Activated naive CD8-positive, alpha-beta T cell treated with anti-CD3 and anti-CD28 coated beads, Interleukin-2, amount 50 U/mL, for 16 hours (primary cell): Measurements from ENCODE around the gene KLK10.

ENCODE experiments used
- DNase-seq: peaks from one replicate; pipeline ENCODE4 v3.0.0-alpha.2; 2020; ENCODE audit warnings: low read depth, low spot score

Gene KLK10

GRCh38 chr19:51026554-51026831, 7.0 kb upstream of the KLK10 start, which contains the start of gene KLK11:
TSS of gene KLK11 (minus strand) at chr19:51026616. CDS start at chr19:51025631, 985 bp downstream.
- DNase-seq = no peak

- no peak for DNase-seq
Observed at GRCh38 chr19:51025809-51026553, 6.5 kb upstream of the KLK10 start.

- no peak for DNase-seq
Observed at GRCh38 chr19:51025401-51025800, 5.9 kb upstream of the KLK10 start.

GRCh38 chr19:51024924-51025323, 5.4 kb upstream of the KLK10 start:
- no peak for DNase-seq

- DNase-seq = no peak
Observed at GRCh38 chr19:51023946-51024345, 4.4 kb upstream of the KLK10 start.

GRCh38 chr19:51022526-51022925, 3.0 kb upstream of the KLK10 start:
- no peak for DNase-seq

- DNase-seq = no peak
Observed at GRCh38 chr19:51020988-51021651, 1.6 kb upstream of the KLK10 start.

GRCh38 chr19:51018745-51019543, 565 bp downstream of the KLK10 start:
- no peak for DNase-seq

GRCh38 chr19:51016798-51017683, 2.5 kb downstream of the KLK10 start:
- no peak for DNase-seq

GRCh38 chr19:51015691-51016267, 3.7 kb downstream of the KLK10 start:
- DNase-seq = no peak

GRCh38 chr19:51014242-51014641, 5.3 kb downstream of the KLK10 start:
- DNase-seq = no peak

- DNase-seq = no peak
Observed at GRCh38 chr19:51012661-51013190, 6.8 kb downstream of the KLK10 start.

- DNase-seq = no peak
Observed at GRCh38 chr19:51010066-51010795, 9.3 kb downstream of the KLK10 start.

GRCh38 chr19:51009061-51009891, 10.2 kb downstream of the KLK10 start:
- no peak for DNase-seq

- no peak for DNase-seq
Observed at GRCh38 chr19:51007488-51007887, 12.0 kb downstream of the KLK10 start.

GRCh38 chr19:51006406-51006805, 13.1 kb downstream of the KLK10 start:
- no peak for DNase-seq

GRCh38 chr19:51005248-51005647, 14.3 kb downstream of the KLK10 start:
- no peak for DNase-seq

GRCh38 chr19:51003316-51003715, 16.2 kb downstream of the KLK10 start:
- DNase-seq = no peak

- no peak for DNase-seq
Observed at GRCh38 chr19:51002542-51003311, 16.8 kb downstream of the KLK10 start.
